CD4-positive, alpha-beta T cell treated with Interleukin-4 for 4 hours (primary cell): ENCODE data around the gene DNAH12.
"Not testable (repeated sequence)": the region's sequence is repeated elsewhere in the genome, so short reads cannot be mapped to it uniquely, and the experiment has no call there.

Experiments used
- DNase-seq: peaks from one replicate; pipeline ENCODE4 v3.0.0-alpha.2; 2020

DNAH12 gene

DNA sequence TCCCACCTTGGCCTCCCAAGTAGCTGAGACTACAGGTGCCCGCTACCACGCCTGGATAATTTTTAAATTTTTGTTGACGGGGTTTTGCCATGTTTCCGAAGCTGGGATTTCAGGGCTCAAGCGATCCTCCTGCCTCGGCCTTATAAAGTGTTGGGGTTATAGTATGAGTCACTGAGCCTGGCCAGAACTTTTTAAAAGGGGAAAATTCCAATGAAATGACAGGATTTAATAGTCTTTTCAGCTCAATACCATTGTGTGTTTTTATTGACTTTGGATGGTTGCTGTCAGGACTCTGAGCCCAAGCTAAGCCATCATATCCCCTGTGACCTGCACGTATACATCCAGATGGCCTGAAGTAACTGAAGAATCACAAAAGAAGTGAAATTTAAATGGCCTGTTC is 240.6 kb downstream of the DNAH12 start:
- DNase-seq = not testable (repeated sequence)

- no peak for DNase-seq
Observed at GRCh38 chr3:57298041-57298440, 246.1 kb downstream of the DNAH12 start.

- DNase-seq = no peak
Observed at GRCh38 chr3:57292897-57293526, 251.1 kb downstream of the DNAH12 start.

DNA sequence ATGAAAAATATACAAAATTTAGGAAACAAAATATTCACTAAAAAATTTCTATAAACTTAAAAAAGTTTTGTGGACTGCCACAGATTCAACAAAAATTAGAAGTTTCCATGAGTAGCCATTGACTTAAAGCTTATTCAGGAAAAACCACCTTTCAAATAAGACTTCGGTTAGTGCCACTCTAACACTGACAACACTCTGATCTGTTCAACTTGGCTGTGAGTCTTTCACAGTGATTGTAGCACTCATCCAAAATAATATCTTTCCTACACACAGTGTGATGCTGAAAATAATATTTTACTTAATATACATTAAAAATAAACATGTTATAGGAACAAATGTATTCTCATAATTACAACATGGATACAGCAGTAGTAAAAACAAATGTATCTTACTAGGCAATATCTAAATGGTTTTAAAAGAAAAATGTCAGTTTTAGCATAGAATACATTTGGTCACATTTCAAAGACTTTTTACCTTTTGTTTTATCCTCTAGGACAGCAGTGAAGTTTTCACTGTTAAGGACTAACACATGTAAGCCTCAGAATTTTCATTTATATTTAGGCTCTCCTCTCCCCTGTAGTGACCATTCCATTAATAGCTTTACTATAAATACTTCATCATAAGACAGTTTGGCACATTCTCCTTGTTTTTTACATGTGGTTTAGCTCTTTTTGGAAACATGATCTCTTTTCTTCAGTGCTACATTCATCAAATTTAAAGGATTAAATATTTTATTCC is 251.8 kb downstream of the DNAH12 start, which contains the start of gene ASB14:
Gene ASB14, minus strand, starts transcription at position 527 of the 738 bp plus-strand sequence. CDS start 652 bp downstream, outside the sequence.
- DNase-seq = no peak

- DNase-seq = no peak
Observed at GRCh38 chr3:57288403-57288802, 255.7 kb downstream of the DNAH12 start.

DNA sequence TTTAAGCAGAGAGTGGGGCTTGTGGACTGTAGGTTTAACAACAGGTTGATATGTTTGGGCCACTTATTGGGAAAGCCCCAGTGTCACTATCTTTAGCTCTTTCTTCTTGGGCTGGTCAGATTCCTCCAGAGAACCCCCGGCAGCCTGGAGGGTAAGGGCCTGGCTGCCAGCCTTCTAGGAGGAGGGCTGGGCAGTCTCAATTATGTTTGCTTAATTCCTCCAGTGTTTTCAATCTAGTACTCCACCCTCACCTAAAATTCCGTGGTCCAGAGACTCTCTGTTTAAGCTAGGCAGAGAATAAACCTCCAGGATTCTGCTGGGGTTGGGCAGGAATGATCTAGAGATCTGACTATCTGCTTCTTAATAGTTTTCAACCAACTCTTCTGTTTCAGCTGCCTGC is 256.9 kb downstream of the DNAH12 start:
- no peak for DNase-seq

DNA sequence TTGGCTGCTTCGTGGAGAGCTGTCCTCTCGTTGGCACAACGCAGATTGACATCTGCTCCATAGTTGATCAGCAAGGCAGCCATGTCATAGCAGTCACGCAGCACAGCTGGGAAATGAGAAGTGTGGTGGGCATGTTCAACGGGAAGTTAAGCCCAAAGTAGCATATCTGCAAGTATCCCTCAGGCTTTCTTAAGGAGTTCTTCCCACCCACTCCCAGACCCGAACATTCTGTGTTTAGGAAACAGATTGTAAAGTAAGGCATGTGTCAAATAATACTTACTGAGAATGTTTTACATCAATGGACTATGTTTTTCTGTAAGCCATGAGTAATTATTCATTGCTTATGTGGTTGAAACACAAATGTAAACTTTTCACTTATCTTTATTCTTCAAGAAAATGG is 260.8 kb downstream of the DNAH12 start:
- DNase-seq = no peak

- no peak for DNase-seq
Observed at GRCh38 chr3:57281715-57282114, 262.4 kb downstream of the DNAH12 start.

- DNase-seq = no peak
Observed at GRCh38 chr3:57279685-57280084, 264.5 kb downstream of the DNAH12 start.

GRCh38 chr3:57278237-57278636 is 265.9 kb downstream of the DNAH12 start:
- no peak for DNase-seq

- DNase-seq = no peak
Observed at GRCh38 chr3:57275393-57275792, 268.8 kb downstream of the DNAH12 start.

DNA sequence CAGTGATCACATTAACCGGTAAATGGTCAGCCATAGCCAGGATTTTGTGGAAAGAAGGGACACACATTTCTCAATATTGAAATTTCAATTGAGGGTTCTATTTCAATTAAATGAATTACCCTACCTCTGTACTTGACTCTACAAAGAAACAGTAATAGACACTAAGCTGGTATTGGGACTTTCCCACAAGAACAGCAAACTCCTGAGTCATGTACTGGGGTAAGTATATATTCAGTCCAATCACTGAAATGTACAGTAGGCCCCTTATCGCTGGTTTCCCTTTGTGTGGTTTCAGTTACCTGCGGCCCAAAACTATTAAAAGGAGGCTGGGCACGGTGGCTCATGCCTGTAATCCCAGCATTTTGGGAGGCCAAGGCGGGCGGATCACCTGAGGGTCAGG is 269.3 kb downstream of the DNAH12 start:
- no peak for DNase-seq

DNA sequence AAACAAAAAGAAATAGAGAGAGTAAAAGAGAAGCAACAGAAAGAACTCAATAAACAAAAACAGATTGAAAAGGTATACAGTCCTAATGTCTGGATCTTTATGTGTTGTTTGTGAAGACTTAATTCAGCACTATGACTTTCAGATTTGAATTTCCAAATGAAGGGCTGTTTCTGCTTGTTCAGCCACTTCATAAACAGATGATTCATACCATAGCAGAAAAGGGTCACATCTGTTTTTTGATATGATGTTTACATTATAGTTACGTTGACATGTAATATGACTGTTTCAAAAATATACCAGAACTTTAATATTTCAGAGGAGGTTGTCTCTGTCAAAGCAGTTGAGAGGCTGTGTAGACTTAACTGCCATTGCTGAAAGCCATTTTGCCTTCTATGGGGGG is 275.7 kb downstream of the DNAH12 start:
- DNase-seq = no peak

- no peak for DNase-seq
Observed at GRCh38 chr3:57261929-57262328, 282.2 kb downstream of the DNAH12 start.

- DNase-seq = no peak
Observed at GRCh38 chr3:57261119-57261518, 283.0 kb downstream of the DNAH12 start.

DNA sequence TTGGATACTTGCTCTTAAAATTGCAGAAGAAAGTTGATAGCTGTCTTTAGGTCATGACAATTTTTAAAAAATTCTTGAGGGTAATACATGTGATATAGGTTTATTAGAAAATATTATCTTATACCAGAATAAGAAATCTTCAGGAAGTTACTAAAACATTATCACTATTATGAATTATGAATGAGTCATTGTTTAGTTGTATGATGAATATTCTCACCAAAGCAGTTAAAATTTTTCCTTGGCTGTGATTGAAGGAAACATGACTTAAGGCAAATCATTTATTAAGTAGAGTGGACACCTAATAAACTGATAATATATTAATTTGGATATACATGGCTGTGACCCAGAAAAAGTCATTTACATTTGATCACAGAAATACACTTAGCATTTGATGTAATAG is 286.5 kb downstream of the DNAH12 start:
- DNase-seq = no peak

GRCh38 chr3:57256844-57257243 is 287.3 kb downstream of the DNAH12 start:
- no peak for DNase-seq

- no peak for DNase-seq
Observed at GRCh38 chr3:57252404-57252803, 291.7 kb downstream of the DNAH12 start.

GRCh38 chr3:57244946-57245345 is 299.2 kb downstream of the DNAH12 start:
- no peak for DNase-seq
